ENCODE measurements around the gene MYOT.

MYOT gene

GRCh38 chr5:137902408-137903133, 34.9 kb downstream of the MYOT start:
- no peak for DNase-seq

GRCh38 chr5:137914758-137915157, 47.1 kb downstream of the MYOT start:
- no peak for DNase-seq

DNA sequence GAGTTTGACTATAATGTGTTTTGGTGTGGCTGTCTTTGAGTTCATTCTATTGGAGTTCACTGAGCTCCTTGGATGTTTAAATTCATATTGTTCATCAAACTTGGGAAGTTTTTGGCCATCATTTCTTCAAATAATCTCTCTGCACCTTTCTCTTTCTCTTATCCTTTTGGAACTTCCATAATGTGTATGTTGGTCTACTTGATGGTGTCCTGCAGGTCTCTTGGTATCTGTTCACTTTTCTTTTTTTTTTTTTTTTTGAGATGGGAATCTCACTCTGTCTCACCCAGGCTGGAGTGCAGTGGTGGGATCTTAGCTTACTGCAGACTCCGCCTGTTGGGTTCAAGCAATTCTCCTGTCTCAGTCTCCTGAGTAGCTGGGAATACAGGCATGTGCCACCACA, 49.3 kb downstream of the MYOT start:
- DNase-seq = no peak

- DNase-seq = no peak
Measured at GRCh38 chr5:137921931-137922330, 54.3 kb downstream of the MYOT start.

- DNase-seq = no peak
Measured at GRCh38 chr5:137923856-137924255, 56.2 kb downstream of the MYOT start.

DNA sequence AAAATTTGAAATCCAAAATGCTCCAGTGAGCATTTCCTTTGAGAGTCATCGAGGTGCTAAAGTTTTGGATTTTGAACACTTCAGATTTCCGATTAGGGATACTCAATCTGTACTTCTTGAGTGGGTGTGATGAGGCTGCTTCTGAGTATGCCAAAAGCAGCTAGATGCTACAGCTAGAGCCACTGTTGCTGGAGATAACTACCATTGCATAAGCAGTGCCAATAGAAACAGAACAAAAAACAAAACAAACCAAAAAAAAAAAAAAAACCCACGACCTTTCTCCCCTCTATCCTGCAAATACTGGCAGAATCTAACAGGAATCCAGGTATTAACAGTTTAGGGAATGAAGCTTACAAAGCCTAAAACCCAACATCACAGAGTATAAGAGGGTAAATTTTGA, 65.1 kb downstream of the MYOT start:
- no peak for DNase-seq

DNA sequence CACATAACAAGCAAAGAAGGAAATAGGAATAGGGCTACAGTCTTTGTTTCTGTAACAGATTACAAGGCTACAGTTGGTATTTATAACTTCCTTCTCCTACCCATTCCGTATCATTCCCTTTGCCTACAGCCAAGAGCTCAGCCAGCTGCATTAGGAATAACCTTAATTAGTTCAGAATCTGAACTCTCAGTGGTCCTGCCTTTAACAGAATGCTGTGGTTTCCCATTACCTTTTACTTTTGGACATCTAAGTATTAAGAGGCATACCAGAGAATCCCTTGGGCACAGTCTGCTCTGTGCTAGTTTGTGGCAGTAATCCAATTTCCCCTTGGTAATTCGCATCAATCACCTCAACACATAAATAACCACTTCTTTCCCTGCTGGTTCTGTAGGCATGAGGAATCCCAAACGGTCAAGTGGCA, 65.8 kb downstream of the MYOT start:
- no peak for DNase-seq

DNA sequence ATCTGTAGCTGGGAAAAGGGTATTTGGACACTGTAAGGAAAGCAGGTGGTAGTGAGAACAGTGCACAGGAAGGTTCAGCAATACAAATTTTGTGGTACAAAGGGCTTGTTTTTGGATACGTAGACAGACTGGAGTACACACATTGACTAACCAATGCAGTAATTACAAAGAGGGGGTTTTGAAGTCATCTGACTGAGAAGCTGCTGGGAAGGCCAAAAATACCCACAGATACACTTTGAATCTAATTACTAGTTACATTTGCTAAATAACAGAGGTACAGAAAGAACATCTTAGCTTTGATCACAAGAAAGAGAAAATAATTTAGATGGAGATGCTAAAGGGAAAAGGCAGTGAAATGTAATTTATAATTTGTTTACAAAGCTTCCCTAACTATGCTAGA, 67.5 kb downstream of the MYOT start:
- no peak for DNase-seq

DNA sequence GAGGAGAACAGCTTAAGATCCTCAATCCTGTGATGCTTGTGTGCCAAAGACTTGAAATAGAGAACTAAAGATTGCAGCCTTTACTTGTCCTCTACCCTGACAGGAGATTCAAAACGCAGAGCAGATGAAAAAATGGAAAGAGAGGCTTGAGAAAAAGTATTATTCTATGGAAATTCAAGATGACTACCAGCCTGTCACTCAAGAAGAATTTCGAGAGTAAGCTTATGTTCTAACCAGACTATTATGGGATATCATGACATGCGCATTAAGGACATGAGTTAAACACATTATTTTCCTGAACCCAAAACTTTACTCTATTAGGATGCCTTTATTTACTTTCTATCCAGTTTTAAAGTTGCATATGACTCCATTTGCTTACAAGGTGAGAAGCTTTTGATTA, 68.0 kb downstream of the MYOT start:
- DNase-seq = no peak
